Esophagus squamous epithelium (tissue), 4 donors: ENCODE results near the gene PGBD5.

ENCODE experiments used
- POLR2A ChIP-seq, 4 donors: fragments of 450-650 bp; IDR thresholded peaks; one replicate each; pipeline ENCODE4 v1.6.1; 2017; ENCODE audit warnings: antibody characterized with exemption in 4 of 4, mild to moderate bottlenecking in 4 of 4, moderate library complexity in 3 of 4
- TF ChIP-seq, protein P1 (sequence below), 6 experiments: fragments of 450-650 bp in 4 of 6; fragments of 200-600 bp in 2 of 6; sonication (generic) in 2 of 6; IDR thresholded peaks; one replicate each; pipeline ENCODE4 v1.5.1; 2016 to 2019; ENCODE audit warnings: antibody characterized with exemption in 6 of 6, mild to moderate bottlenecking in 4 of 6, moderate library complexity in 4 of 6

DNA sequence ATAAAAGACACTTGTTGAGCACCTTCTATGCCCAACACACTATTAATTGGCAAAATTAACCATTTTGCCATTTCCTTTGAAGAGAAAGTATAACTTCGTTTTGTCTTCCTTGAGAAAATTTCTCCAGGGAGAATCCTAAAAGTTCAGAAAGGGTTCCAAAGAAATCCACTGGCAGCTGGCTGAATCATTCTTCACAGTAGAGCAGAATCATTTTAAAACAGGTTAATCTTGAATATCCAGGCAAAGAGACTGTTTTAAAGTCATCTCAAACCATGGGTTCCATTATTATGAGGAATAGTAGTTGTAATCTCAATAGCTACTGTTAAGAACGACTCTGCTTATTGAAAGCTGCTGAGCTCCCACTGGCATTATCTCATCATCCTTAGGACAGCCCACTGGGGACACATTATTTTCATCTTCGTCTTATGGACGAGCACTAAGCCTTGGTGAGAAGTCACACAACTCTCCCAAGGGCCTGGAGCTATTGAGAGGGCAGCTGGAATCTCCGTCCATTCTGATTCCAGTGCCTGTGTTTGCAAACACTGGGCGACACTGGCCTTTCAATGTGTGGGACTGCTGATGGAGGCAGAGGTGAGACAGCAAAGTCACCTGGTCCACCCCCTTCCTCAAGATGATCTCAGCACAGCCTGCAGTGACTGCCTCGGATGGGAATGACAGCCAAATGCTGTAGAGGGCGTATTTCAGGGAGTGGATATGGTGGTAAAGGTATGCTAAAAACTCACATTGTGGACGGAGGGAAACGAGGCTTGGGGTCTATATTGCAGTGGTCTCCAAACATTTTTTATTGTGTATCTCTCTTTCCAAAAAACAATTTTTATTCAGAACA, 15.3 kb upstream of the PGBD5 start:
- TF ChIP-seq, protein P1, sequence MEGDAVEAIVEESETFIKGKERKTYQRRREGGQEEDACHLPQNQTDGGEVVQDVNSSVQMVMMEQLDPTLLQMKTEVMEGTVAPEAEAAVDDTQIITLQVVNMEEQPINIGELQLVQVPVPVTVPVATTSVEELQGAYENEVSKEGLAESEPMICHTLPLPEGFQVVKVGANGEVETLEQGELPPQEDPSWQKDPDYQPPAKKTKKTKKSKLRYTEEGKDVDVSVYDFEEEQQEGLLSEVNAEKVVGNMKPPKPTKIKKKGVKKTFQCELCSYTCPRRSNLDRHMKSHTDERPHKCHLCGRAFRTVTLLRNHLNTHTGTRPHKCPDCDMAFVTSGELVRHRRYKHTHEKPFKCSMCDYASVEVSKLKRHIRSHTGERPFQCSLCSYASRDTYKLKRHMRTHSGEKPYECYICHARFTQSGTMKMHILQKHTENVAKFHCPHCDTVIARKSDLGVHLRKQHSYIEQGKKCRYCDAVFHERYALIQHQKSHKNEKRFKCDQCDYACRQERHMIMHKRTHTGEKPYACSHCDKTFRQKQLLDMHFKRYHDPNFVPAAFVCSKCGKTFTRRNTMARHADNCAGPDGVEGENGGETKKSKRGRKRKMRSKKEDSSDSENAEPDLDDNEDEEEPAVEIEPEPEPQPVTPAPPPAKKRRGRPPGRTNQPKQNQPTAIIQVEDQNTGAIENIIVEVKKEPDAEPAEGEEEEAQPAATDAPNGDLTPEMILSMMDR (IDR thresholded peaks at IDR 0.05): no peak
- TF ChIP-seq POLR2A (IDR thresholded peaks at IDR 0.05): no peak
